Spleen (tissue), 11 donors: ENCODE measurements around the gene PAX2. TPM values are rescaled to one million over a fixed set of nuclear protein-coding genes. Genes with fewer than 3 reads are reported as not detected.

Source experiments
- DNase-seq: peaks from one replicate; pipeline ENCODE4 v3.0.0-alpha.2; 2020
- H3K27ac ChIP-seq, 8 donors: fragments of 200-600 bp; sonication (generic) in 7 of 8; 1 replicate in 4 of 8; 2 replicates in 4 of 8; pipeline versions ENCODE4 v1.5.0 to v1.8.0; 2016 to 2021; ENCODE audit warnings: inconsistent platforms in 4 of 8, mild to moderate bottlenecking in 4 of 8, moderate library complexity in 1 of 8
- H3K27me3 ChIP-seq, 7 donors: fragments of 200-600 bp; sonication (generic) in 6 of 7; replicated peaks in 1 of 7; 1 replicate in 4 of 7; 2 replicates in 3 of 7; pipeline versions ENCODE4 v1.5.0 to v1.8.0; 2016 to 2021; ENCODE audit warnings: inconsistent platforms in 3 of 7, mild to moderate bottlenecking in 1 of 7
- H3K36me3 ChIP-seq, 6 donors: fragments of 200-600 bp; sonication (generic) in 5 of 6; 1 replicate in 4 of 6; 2 replicates in 2 of 6; pipeline versions ENCODE4 v1.5.0 to v1.8.0; 2016 to 2021; ENCODE audit warnings: inconsistent platforms in 2 of 6
- H3K4me1 ChIP-seq, 6 donors: fragments of 200-600 bp; sonication (generic) in 5 of 6; 1 replicate in 3 of 6; 2 replicates in 3 of 6; pipeline versions ENCODE4 v1.5.0 to v1.8.0; 2016 to 2021; ENCODE audit warnings: inconsistent platforms in 3 of 6
- H3K4me3 ChIP-seq, 8 donors: fragments of 200-600 bp; sonication (generic) in 7 of 8; 1 replicate in 4 of 8; 2 replicates in 4 of 8; pipeline versions ENCODE4 v1.5.0 to v1.8.0; 2016 to 2021; ENCODE audit warnings: inconsistent platforms in 4 of 8, mild to moderate bottlenecking in 4 of 8, moderate library complexity in 2 of 8
- H3K9me3 ChIP-seq, 8 donors: fragments of 200-600 bp; sonication (generic) in 7 of 8; 1 replicate in 4 of 8; 2 replicates in 4 of 8; pipeline versions ENCODE4 v1.5.0 to v1.8.0; 2016 to 2021; ENCODE audit warnings: inconsistent platforms in 4 of 8
- CTCF ChIP-seq, 11 experiments: fragments of 200-600 bp in 7 of 11; fragments of 450-650 bp in 4 of 11; sonication (generic) in 4 of 11; IDR thresholded peaks in 8 of 11; conservative IDR thresholded peaks in 3 of 11; 1 replicate in 7 of 11; 2 replicates in 4 of 11; pipeline versions ENCODE4 v1.4.0 to v1.8.0; 2016 to 2021; ENCODE audit warnings: antibody characterized with exemption in 11 of 11, inconsistent platforms in 4 of 11, mild to moderate bottlenecking in 1 of 11
- POLR2A ChIP-seq, 3 donors: fragments of 450-650 bp; IDR thresholded peaks; one replicate each; pipeline ENCODE4 v1.5.1; 2017; ENCODE audit warnings: antibody characterized with exemption in 3 of 3, mild to moderate bottlenecking in 1 of 3
- POLR2AphosphoS5 ChIP-seq, 3 donors: sonication (generic); formaldehyde crosslinking; IDR thresholded peaks; one replicate each; pipeline ENCODE4 v1.5.1; 2017; ENCODE audit warnings: antibody characterized with exemption in 3 of 3
- WGBS, 5 donors: extraction: QIAGEN DNeasy Blood & Tissue Kit in 3 of 5; methylation state at CpG; one replicate each; pipeline versions ENCODE4 v1.1.5 to v1.1.7; 2013 to 2018; 5-methylcytosine and 5-hydroxymethylcytosine counted together
- intact Hi-C: fragments of 100-400 bp; cut with DNase I; formaldehyde crosslinking; loops from one replicate; pipeline ENCODE4 v1.15.0; 2023; ENCODE audit warnings: low total_unique reads
- polyA plus RNA-seq, 3 donors: library from polyadenylated mRNA; stranded (reverse); fragments of 200-250 nt; gene quantifications; one replicate each; pipeline ENCODE4 v1.2.1, GENCODE V29; 2013
- total RNA-seq, 7 donors: library from RNA; depleted of rRNA in 3 of 7; stranded (reverse); fragments of >200 nt in 3 of 7; fragmentation: NEBNext Ultra II Directional in 4 of 7; extraction: Animal tissue kit (Norgen Biotek cat#: 25700) in 4 of 7; gene quantifications; one replicate each; pipeline versions ENCODE4 v1.1.0 to v1.2.1, GENCODE V29; 2016 to 2021
- donor health status: healthy with polysubstance abuse.
- donor health status: DM: no; HTN: no; CAD: no; lungs with moderate emphysema.
- donor health status: DM: no; HTN: no; CAD: no.
- donor health status: Bipolar disorder and iron deficiency.
- donor health status: healthy.
- donor health status: DM: no; HTN: no; CAD: no.
- donor health status: DM: yes; HTN: yes; CAD: no.

Gene PAX2
- total and polyA plus RNA-seq, 10 donors, result not detected

GRCh38 chr10:100760726-100761125 is 15.3 kb downstream of the PAX2 start:
- no peaks in the 10 kb centered on the region for H3K9me3 ChIP-seq
- H3K4me1 ChIP-seq, result no peaks in the 10 kb centered on the region
- no peak overlapping the region for H3K27ac ChIP-seq
- H3K27me3 ChIP-seq, result peaks cover 0 to 92% (median 25%) of the 10 kb centered on the region in 7 donors
- no peak overlapping the region for H3K4me3 ChIP-seq
- DNase-seq, result peak; percentile 9
- TF ChIP-seq POLR2A (IDR thresholded peaks at IDR 0.05) (no peak), CTCF (IDR thresholded peaks at IDR 0.05 in 8 of 11, conservative IDR thresholded peaks at IDR 0.05 in 3 of 11) (no peak), POLR2AphosphoS5 (IDR thresholded peaks at IDR 0.05) (no peak)
- intact Hi-C loops, result no loop called here
- 30 to 43% (median 38%) methylated on average over 5 of the region's 5 CpGs for WGBS, 5 donors
- H3K36me3 ChIP-seq, result no peaks in the 10 kb centered on the region

GRCh38 chr10:100761191-100761590 is 15.8 kb downstream of the PAX2 start:
- no peak overlapping the region for H3K27ac ChIP-seq
- no peaks in the 10 kb centered on the region for H3K36me3 ChIP-seq
- no peak overlapping the region for H3K4me3 ChIP-seq
- no peaks in the 10 kb centered on the region for H3K4me1 ChIP-seq
- H3K9me3 ChIP-seq, result no peaks in the 10 kb centered on the region
- peaks cover 0 to 92% (median 20%) of the 10 kb centered on the region in 7 donors for H3K27me3 ChIP-seq
- WGBS, 5 donors, result 83 to 88% (median 83%) methylated on average over 7 of the region's 7 CpGs
- intact Hi-C loops, result no loop called here
- DNase-seq, result peak; percentile 12
- TF ChIP-seq POLR2A (IDR thresholded peaks at IDR 0.05), result no peak
- TF ChIP-seq POLR2AphosphoS5 (IDR thresholded peaks at IDR 0.05), result no peak
- TF ChIP-seq CTCF (IDR thresholded peaks at IDR 0.05 in 8 of 11, conservative IDR thresholded peaks at IDR 0.05 in 3 of 11), result no peak

- no peak overlapping the region for H3K27ac ChIP-seq
- no peak for TF ChIP-seq POLR2A (IDR thresholded peaks at IDR 0.05)
- TF ChIP-seq POLR2AphosphoS5 (IDR thresholded peaks at IDR 0.05), result no peak
- TF ChIP-seq CTCF (IDR thresholded peaks at IDR 0.05 in 8 of 11, conservative IDR thresholded peaks at IDR 0.05 in 3 of 11), result no peak
- no peak for DNase-seq
- WGBS, 5 donors, result 63 to 80% (median 72%) methylated on average over 5 of the region's 5 CpGs
- no peaks in the 10 kb centered on the region for H3K4me1 ChIP-seq
- H3K9me3 ChIP-seq, result no peaks in the 10 kb centered on the region
- no peaks in the 10 kb centered on the region for H3K36me3 ChIP-seq
- H3K4me3 ChIP-seq, result no peak overlapping the region
- peaks cover 0 to 86% (median 14%) of the 10 kb centered on the region in 7 donors for H3K27me3 ChIP-seq
- intact Hi-C loops, result no loop called here
These were observed 17.8 kb downstream of the PAX2 start for GRCh38 chr10:100763043-100763747.

GRCh38 chr10:100766693-100767421 is 21.5 kb downstream of the PAX2 start:
- DNase-seq, result peak; percentile 47
- no peaks in the 10 kb centered on the region for H3K4me1 ChIP-seq
- H3K4me3 ChIP-seq, result no peak overlapping the region
- TF ChIP-seq POLR2A (IDR thresholded peaks at IDR 0.05), result no peak
- no peak for TF ChIP-seq POLR2AphosphoS5 (IDR thresholded peaks at IDR 0.05)
- no peak for TF ChIP-seq CTCF (IDR thresholded peaks at IDR 0.05 in 8 of 11, conservative IDR thresholded peaks at IDR 0.05 in 3 of 11)
- H3K27me3 ChIP-seq, result peaks cover 0 to 63% (median 10%) of the 10 kb centered on the region in 7 donors
- H3K27ac ChIP-seq, result no peak overlapping the region
- 63 to 70% (median 69%) methylated on average over 10 of the region's 10 CpGs for WGBS, 5 donors
- intact Hi-C loops, result no loop called here
- no peaks in the 10 kb centered on the region for H3K9me3 ChIP-seq
- H3K36me3 ChIP-seq, result no peaks in the 10 kb centered on the region
